ENCODE results near the gene ZNF577. TPM values are rescaled to one million over a fixed set of nuclear protein-coding genes. Genes with fewer than 3 reads are reported as not detected.

ZNF577 gene
- total and polyA plus RNA-seq, 2 experiments from 2014 or later = 7.4 to 16.3 TPM

DNA sequence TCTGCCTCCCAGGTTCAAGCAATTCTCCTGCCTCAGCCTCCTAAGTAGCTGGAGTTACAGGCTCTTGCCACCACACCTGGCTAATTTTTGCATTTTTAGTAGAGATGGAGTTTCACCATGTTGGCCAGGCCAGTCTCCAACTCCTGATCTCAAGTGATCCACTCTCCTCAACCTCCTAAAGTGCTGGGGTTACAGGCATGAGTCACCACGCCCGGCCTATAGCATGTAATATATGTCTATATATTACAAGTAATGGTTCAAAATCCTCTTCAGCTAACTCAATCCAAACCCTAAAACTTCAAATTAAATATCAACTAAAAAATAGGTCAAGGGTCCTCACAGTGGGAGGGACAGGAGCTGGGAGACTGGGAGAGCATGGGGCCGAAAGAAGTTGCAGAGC lies 64.8 kb downstream of the ZNF577 start:
- Histone ChIP-seq H4K20me1 (ENCODE audit: insufficient read depth, poor library complexity, severe bottlenecking) (no peaks in the 10 kb centered on the region), H3K27ac (no peak overlapping the region), H3K9me2 (replicated peaks; ENCODE audit: insufficient read depth) (no peaks in the 10 kb centered on the region), H3K36me3 (replicated peaks; ENCODE audit: insufficient read depth, low read depth) (no peaks in the 10 kb centered on the region), H3K9me3 (ENCODE audit: low read depth) (no peaks in the 10 kb centered on the region), H3K4me1 (ENCODE audit: insufficient read depth) (no peaks in the 10 kb centered on the region), H3K4me3 (no peak overlapping the region), H3K4me2 (no peak overlapping the region), H2AFZ (no peak overlapping the region), H3K79me2 (no peaks in the 10 kb centered on the region), H3K27me3 (no peaks in the 10 kb centered on the region)
- 93% methylated on average over 3 of the region's 3 CpGs for WGBS (ENCODE audit: low lambda C conversion rate, missing lambda C conversion rate)
- TF ChIP-seq, protein P1, sequence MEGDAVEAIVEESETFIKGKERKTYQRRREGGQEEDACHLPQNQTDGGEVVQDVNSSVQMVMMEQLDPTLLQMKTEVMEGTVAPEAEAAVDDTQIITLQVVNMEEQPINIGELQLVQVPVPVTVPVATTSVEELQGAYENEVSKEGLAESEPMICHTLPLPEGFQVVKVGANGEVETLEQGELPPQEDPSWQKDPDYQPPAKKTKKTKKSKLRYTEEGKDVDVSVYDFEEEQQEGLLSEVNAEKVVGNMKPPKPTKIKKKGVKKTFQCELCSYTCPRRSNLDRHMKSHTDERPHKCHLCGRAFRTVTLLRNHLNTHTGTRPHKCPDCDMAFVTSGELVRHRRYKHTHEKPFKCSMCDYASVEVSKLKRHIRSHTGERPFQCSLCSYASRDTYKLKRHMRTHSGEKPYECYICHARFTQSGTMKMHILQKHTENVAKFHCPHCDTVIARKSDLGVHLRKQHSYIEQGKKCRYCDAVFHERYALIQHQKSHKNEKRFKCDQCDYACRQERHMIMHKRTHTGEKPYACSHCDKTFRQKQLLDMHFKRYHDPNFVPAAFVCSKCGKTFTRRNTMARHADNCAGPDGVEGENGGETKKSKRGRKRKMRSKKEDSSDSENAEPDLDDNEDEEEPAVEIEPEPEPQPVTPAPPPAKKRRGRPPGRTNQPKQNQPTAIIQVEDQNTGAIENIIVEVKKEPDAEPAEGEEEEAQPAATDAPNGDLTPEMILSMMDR (IDR thresholded peaks at IDR 0.05; ENCODE audit: poor library complexity) = no peak
- TF ChIP-seq EZH2phosphoT487 (IDR thresholded peaks at IDR 0.05; ENCODE audit: low read depth, severe bottlenecking, unreplicated experiment) (no peak), EZH2 (IDR thresholded peaks at IDR 0.05; ENCODE audit: borderline replicate concordance) (no peak)
- no peak for DNase-seq (ENCODE audit: low spot score)

DNA sequence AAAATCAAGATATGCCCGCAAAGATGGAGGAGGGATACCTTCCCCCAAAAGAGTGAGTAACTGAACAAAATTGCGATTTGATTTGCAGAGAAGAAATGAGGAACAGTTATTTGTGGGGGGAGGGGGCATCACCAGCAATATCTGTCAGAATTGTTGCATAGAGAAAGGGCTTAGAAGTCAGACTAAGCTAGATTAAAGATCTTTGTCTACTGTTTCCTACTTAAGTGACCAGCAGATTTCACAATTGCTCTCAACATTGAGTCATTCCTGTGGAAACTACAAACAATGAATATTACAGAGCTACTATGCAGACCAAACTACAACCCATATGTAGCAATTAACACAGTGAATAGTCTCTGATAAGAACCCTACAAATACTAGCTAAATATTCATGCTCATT lies 65.4 kb downstream of the ZNF577 start:
- Histone ChIP-seq H3K4me1 (ENCODE audit: insufficient read depth) (no peaks in the 10 kb centered on the region), H3K4me2 (no peak overlapping the region), H2AFZ (no peak overlapping the region), H3K9me2 (replicated peaks; ENCODE audit: insufficient read depth) (no peaks in the 10 kb centered on the region), H4K20me1 (ENCODE audit: insufficient read depth, poor library complexity, severe bottlenecking) (no peaks in the 10 kb centered on the region), H3K9me3 (ENCODE audit: low read depth) (no peaks in the 10 kb centered on the region), H3K27ac (no peak overlapping the region), H3K4me3 (no peak overlapping the region), H3K79me2 (no peaks in the 10 kb centered on the region), H3K27me3 (no peaks in the 10 kb centered on the region), H3K36me3 (replicated peaks; ENCODE audit: insufficient read depth, low read depth) (no peaks in the 10 kb centered on the region)
- TF ChIP-seq, protein P1 (IDR thresholded peaks at IDR 0.05; ENCODE audit: poor library complexity) = no peak
- no peak for TF ChIP-seq EZH2 (IDR thresholded peaks at IDR 0.05; ENCODE audit: borderline replicate concordance)
- TF ChIP-seq EZH2phosphoT487 (IDR thresholded peaks at IDR 0.05; ENCODE audit: low read depth, severe bottlenecking, unreplicated experiment) = no peak
- no peak for DNase-seq (ENCODE audit: low spot score)
- 86% methylated on average over 2 of the region's 2 CpGs for WGBS (ENCODE audit: low lambda C conversion rate, missing lambda C conversion rate)

DNA sequence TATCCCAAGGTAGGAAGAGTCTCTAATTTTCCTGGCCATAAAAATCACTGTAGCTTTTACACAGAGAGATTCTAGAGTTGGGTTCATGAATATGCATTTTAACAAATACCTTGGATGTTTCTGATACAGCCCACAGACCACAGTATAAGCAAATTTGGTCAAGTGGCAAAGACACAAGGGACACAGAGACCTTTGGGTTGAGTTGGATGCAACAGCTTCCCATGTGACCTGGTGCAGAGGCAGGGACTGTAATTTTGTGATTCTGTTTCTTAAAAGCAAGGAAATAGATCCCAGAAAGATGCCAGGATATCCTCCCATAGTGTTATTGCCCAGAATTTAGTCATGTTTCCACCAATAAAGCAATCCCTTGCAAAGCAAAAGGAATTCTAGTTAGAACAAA lies 65.8 kb downstream of the ZNF577 start:
- Histone ChIP-seq H3K4me1 (ENCODE audit: insufficient read depth) (no peaks in the 10 kb centered on the region), H3K27ac (no peak overlapping the region), H2AFZ (no peak overlapping the region), H3K4me2 (no peak overlapping the region), H3K9me2 (replicated peaks; ENCODE audit: insufficient read depth) (no peaks in the 10 kb centered on the region), H3K4me3 (no peak overlapping the region), H3K79me2 (no peaks in the 10 kb centered on the region), H4K20me1 (ENCODE audit: insufficient read depth, poor library complexity, severe bottlenecking) (no peaks in the 10 kb centered on the region), H3K9me3 (ENCODE audit: low read depth) (no peaks in the 10 kb centered on the region), H3K36me3 (replicated peaks; ENCODE audit: insufficient read depth, low read depth) (no peaks in the 10 kb centered on the region), H3K27me3 (no peaks in the 10 kb centered on the region)
- DNase-seq (ENCODE audit: low spot score) = no peak
- TF ChIP-seq EZH2 (IDR thresholded peaks at IDR 0.05; ENCODE audit: borderline replicate concordance) (no peak), EZH2phosphoT487 (IDR thresholded peaks at IDR 0.05; ENCODE audit: low read depth, severe bottlenecking, unreplicated experiment) (no peak)
- TF ChIP-seq, protein P1 (IDR thresholded peaks at IDR 0.05; ENCODE audit: poor library complexity) = no peak

DNA sequence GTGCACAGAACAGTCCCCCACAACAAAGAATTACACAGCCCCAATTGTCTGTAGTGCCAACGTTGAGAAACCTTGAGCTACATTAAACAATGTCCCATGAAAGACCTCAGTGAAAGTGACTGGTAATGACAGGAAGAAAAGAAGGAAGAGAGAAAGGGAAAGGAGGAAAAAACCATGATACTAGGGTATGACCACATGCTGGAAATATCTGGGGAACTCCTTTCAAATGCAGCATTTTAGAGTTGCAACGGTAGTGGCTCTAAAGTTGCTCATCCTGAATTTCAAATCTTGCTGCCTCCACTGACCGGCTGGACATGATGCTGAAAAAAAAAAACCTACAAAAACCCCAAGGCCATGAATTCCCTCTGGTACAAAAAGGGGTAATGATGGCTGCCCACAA lies 66.3 kb downstream of the ZNF577 start:
- Histone ChIP-seq H3K4me3 (no peak overlapping the region), H3K36me3 (replicated peaks; ENCODE audit: insufficient read depth, low read depth) (no peaks in the 10 kb centered on the region), H3K9me3 (ENCODE audit: low read depth) (no peaks in the 10 kb centered on the region), H4K20me1 (ENCODE audit: insufficient read depth, poor library complexity, severe bottlenecking) (no peaks in the 10 kb centered on the region), H3K27ac (no peak overlapping the region), H3K27me3 (no peaks in the 10 kb centered on the region), H3K79me2 (no peaks in the 10 kb centered on the region), H3K9me2 (replicated peaks; ENCODE audit: insufficient read depth) (no peaks in the 10 kb centered on the region), H3K4me2 (no peak overlapping the region), H2AFZ (no peak overlapping the region), H3K4me1 (ENCODE audit: insufficient read depth) (no peaks in the 10 kb centered on the region)
- WGBS (ENCODE audit: low lambda C conversion rate, missing lambda C conversion rate) = 70% methylated on average over 3 of the region's 3 CpGs
- TF ChIP-seq, protein P1 (IDR thresholded peaks at IDR 0.05; ENCODE audit: poor library complexity) = no peak
- TF ChIP-seq EZH2 (IDR thresholded peaks at IDR 0.05; ENCODE audit: borderline replicate concordance) (no peak), EZH2phosphoT487 (IDR thresholded peaks at IDR 0.05; ENCODE audit: low read depth, severe bottlenecking, unreplicated experiment) (no peak)
- no peak for DNase-seq (ENCODE audit: low spot score)
